HG03025 (cell line): ENCODE measurements around the gene ISLR.

Experiments used
- ATAC-seq: cut with Tn5 transposase; IDR thresholded peaks from one replicate; pipeline ENCODE4 v1.9.1; 2021; ENCODE audit warnings: mild to moderate bottlenecking, moderate library complexity; ENCODE audit not compliant: unreplicated experiment, low FRiP score

Gene ISLR

GRCh38 chr15:74209560-74209958 is 36.0 kb downstream of the ISLR start:
- no peak for ATAC-seq

- ATAC-seq: no peak
These were observed 36.6 kb downstream of the ISLR start for GRCh38 chr15:74209997-74210671.

- no peak for ATAC-seq
These were observed 37.2 kb downstream of the ISLR start for GRCh38 chr15:74210729-74211128.

GRCh38 chr15:74211656-74212055 is 38.1 kb downstream of the ISLR start:
- ATAC-seq: no peak

- ATAC-seq: no peak
These were observed 39.0 kb downstream of the ISLR start for GRCh38 chr15:74212494-74212893.

- ATAC-seq: no peak
These were observed 40.4 kb downstream of the ISLR start for GRCh38 chr15:74213858-74214284.

GRCh38 chr15:74214324-74215021 is 41.0 kb downstream of the ISLR start:
- no peak for ATAC-seq

- no peak for ATAC-seq
These were observed 42.4 kb downstream of the ISLR start for GRCh38 chr15:74215958-74216357.

GRCh38 chr15:74216949-74217348 is 43.4 kb downstream of the ISLR start:
- ATAC-seq: no peak

GRCh38 chr15:74217907-74218885 is 44.7 kb downstream of the ISLR start:
- ATAC-seq: no peak

GRCh38 chr15:74220475-74221248 is 47.2 kb downstream of the ISLR start:
- ATAC-seq: no peak

GRCh38 chr15:74221399-74222239 is 48.1 kb downstream of the ISLR start:
- no peak for ATAC-seq

- ATAC-seq: no peak
These were observed 49.0 kb downstream of the ISLR start for GRCh38 chr15:74222240-74223119.

- no peak for ATAC-seq
These were observed 52.4 kb downstream of the ISLR start for GRCh38 chr15:74225928-74226327.
